A172 (cell line): ENCODE measurements around the gene MON2. TPM values are rescaled to one million over a fixed set of nuclear protein-coding genes. Genes with fewer than 3 reads are reported as not detected.
"Not testable (repeated sequence)": the region's sequence is repeated elsewhere in the genome, so short reads cannot be mapped to it uniquely, and the experiment has no call there.

Source experiments
- DNase-seq: peaks from one replicate; pipeline ENCODE4 v3.0.0-alpha.2; 2015; ENCODE audit warnings: low spot score
- total RNA-seq: library from RNA; depleted of rRNA; stranded (reverse); fragments of >200 nt; shearing (Covaris generic); gene quantifications from 2 replicates; pipeline ENCODE4 v1.2.3, GENCODE V29; 2014; rRNA removed

Gene MON2, protein sequence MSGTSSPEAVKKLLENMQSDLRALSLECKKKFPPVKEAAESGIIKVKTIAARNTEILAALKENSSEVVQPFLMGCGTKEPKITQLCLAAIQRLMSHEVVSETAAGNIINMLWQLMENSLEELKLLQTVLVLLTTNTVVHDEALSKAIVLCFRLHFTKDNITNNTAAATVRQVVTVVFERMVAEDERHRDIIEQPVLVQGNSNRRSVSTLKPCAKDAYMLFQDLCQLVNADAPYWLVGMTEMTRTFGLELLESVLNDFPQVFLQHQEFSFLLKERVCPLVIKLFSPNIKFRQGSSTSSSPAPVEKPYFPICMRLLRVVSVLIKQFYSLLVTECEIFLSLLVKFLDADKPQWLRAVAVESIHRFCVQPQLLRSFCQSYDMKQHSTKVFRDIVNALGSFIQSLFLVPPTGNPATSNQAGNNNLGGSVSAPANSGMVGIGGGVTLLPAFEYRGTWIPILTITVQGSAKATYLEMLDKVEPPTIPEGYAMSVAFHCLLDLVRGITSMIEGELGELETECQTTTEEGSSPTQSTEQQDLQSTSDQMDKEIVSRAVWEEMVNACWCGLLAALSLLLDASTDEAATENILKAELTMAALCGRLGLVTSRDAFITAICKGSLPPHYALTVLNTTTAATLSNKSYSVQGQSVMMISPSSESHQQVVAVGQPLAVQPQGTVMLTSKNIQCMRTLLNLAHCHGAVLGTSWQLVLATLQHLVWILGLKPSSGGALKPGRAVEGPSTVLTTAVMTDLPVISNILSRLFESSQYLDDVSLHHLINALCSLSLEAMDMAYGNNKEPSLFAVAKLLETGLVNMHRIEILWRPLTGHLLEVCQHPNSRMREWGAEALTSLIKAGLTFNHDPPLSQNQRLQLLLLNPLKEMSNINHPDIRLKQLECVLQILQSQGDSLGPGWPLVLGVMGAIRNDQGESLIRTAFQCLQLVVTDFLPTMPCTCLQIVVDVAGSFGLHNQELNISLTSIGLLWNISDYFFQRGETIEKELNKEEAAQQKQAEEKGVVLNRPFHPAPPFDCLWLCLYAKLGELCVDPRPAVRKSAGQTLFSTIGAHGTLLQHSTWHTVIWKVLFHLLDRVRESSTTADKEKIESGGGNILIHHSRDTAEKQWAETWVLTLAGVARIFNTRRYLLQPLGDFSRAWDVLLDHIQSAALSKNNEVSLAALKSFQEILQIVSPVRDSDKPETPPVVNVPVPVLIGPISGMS (N-terminal part only)
- total RNA-seq = 10.9 and 15.1 TPM in 2 replicates

DNA sequence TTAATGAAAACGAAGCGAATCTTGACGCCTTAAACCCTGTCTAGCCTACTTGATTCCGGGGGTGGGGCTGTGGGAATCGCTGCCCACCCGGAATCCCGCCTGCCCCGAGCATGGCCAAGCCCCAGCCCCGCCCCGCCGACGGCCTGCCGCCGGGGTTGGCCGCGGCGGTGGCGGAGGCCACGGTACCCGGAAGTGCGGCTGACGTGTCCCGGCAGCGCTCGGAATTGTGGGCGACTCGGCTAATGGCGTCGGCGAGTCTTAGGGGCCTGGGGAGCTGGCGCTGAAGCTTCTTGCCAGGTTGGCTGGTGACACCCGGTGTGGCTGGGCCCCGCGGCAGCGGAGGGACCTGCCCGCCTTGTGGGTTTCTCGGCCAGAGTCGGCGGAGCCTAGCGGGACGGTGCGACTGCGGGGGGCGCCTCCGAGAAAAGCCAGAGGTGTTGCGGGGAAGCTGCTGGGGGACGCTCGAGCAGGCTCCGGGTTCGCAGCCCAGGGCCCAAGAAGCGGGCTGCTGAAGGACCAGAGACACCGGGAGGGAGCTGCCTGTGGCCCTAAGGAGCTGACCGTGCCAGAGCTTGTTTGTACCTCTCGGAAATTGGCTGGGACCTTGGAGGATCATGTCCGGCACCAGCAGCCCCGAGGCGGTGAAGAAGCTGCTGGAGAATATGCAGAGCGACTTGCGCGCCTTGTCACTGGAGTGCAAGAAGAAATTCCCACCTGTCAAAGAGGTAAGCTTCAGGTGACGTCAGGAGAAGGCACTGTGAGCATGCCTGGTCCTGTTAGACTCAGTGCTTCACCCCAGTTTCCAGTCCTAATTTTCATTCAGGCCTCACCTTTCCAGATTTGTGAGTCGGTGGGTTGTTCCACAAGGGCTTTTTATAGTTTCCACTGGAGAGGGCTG lies at the start of gene MON2:
Gene MON2, plus strand, starts transcription at position 233 of the 898 bp plus-strand sequence. Its CDS starts 382 bp downstream, at position 615.
- peak; percentile 57 for DNase-seq

DNA sequence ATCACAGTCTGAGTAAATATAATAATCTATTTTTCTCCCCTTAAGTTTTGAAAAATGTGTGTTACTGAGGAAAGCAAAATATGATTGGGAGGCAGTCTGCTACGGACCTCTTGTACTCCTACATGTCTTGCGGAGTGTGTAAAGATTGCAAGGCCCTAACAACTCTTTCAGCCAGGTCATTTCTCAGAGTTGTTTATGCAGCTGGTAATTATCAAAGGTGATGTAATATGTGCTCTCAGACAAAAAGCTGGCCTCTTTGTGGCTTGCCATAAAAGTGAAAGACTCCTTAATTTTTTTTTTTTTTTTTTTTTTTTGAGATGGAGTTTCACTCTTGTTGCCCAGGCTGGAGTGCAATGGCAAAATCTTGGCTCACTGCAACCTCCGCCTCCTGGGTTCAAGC lies 40.5 kb upstream of the MON2 start:
- no peak for DNase-seq

- DNase-seq = no peak
Observed at GRCh38 chr12:62429457-62429856, 37.2 kb upstream of the MON2 start.

DNA sequence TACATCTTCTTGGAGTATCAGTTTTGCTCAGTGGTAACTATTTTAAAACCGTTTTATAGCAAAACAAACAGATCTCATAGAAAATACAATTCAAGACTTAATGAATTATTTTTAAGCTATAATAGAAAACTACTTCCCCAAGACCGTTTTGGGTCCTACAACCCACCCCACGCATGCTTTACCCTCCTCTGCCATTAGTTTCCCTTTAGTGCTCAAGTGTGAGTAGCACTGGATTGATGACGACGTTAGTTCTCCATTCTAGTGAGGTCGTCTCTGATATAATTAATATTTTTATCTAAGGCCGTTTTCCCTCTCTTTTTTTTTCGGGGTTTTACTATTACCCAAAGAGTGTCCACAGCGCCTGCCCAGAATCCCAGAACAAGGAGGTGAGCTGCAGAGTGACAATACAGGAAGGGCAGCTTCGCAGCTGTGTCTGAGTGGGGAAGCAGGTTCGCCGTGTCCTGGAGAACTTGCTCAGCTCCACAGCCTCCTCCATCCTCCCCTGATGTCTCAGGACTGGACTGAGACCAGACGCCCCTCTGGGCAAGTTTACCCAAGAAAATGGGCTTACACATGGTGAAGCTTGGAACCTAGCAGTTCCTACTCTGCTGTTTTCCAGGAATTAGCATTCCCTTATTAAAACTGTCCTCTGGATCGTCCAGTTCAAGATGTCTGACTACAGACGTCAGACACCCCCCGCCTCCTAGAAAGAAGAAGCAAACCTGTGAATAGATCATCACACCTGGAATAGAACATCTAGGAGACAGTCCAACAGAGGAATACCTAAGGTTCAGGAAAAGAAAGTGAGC lies 31.9 kb upstream of the MON2 start:
- no peak for DNase-seq

GRCh38 chr12:62435303-62436163 lies 31.1 kb upstream of the MON2 start:
- DNase-seq = peak; percentile 24

GRCh38 chr12:62436164-62436503 lies 30.5 kb upstream of the MON2 start:
- no peak for DNase-seq

- DNase-seq = peak; percentile 38
Observed at GRCh38 chr12:62438098-62438692, 28.4 kb upstream of the MON2 start.

DNA sequence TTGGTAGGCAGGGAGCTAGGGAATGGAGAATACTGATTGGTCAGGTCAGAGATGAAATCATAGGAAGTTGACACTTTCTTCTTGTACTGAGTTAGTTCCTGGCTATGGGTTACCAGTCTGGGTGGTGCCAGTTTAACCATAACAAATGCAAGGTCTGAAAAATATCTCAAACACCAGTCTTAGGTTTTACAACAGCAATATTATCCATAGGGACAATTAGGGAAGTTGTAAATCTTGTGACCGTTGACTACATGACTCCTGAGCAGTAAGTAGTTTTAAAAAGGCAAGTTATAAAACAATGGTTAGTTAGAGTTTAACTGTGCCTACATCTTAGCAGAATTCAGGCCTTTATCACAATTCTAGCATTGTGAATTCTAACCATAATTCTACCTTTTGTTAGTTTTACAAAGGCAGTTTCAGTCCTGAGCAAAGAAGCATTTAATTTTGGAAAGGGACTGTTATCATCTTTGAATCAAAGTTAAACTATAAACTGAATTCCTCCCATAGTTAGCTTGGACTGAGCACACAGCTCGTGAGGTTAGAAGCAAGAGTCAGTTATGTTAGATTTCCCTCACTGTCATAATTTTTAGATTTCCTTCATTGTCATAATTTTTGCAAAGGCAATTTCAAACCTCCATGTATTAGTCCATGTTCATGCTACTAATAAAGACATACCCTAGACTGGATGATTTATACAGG lies 19.7 kb upstream of the MON2 start:
- DNase-seq = no peak

- no peak for DNase-seq
Observed at GRCh38 chr12:62448436-62448835, 18.2 kb upstream of the MON2 start.

GRCh38 chr12:62455429-62455828 lies 11.2 kb upstream of the MON2 start:
- not testable (repeated sequence) for DNase-seq

GRCh38 chr12:62458626-62459025 lies 8.0 kb upstream of the MON2 start:
- no peak for DNase-seq

DNA sequence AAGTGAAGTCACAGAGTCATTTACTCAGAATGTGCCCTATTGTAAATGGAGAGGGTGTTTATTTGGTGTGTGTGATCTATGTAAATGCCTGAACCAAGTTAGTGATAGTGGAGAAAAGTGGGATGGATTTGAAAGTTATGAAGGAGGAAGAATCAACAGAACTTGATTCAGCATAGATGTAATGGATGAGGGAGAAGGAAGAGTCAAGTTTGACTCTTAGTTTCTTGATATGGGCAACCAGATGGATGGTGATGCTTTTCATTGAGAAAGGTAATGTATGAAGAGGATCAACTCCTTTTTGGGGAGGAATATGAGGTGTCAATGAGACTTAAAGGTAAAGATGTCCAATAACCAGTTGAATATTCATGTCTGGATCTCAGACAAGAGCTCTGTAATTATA lies 6.7 kb upstream of the MON2 start:
- DNase-seq = no peak

- DNase-seq = not testable (repeated sequence)
Observed at GRCh38 chr12:62461171-62461837, 5.3 kb upstream of the MON2 start.

- not testable (repeated sequence) for DNase-seq
Observed at GRCh38 chr12:62463252-62463651, 3.4 kb upstream of the MON2 start.

DNA sequence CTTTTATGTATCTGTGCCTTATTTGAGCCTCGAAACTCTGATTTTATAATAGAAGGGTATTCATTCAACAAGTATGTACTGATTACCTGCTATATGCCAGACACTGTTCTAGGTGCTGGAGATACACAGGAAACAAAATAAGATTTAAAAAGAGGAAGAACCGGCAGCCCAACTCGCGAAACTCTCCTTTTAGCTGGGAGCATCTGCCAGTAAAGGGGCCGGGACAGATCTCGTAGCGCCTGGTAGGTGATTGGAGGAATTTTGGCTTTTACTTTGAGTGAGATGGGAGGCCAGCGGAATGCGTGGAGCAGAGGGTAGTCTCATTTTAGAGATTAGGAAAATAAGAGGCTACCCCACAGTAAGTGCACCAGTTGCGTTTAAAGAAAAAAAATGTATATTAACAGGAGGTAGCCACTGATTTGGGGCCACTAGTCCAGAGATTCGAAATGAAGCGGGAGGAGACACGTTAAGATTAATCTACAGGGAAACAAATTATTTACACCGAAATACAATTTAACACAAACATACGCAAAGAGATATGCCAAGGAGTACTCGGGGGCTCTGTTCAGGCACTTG lies 520 bp upstream of the MON2 start:
- DNase-seq = peak; percentile 6

- no peak for DNase-seq
Observed at GRCh38 chr12:62468397-62468796, 1.8 kb downstream of the MON2 start.

- no peak for DNase-seq
Observed at GRCh38 chr12:62468935-62469334, 2.3 kb downstream of the MON2 start.
